HepG2 (cell line): ENCODE data around the gene RNF10. TPM values are rescaled to one million over a fixed set of nuclear protein-coding genes. Genes with fewer than 3 reads are reported as not detected.

Experiments used
- ATAC-seq: fragments of 200-7000 bp; cut with Tn5 transposase; 3 replicates; pipeline ENCODE4 v1.9.1; 2020; ENCODE audit warnings: mild to moderate bottlenecking, moderate library complexity
- BruUV-seq: library from RNA; stranded (reverse); fragments of 400-500 nt; replicated peaks from 2 replicates; lab custom pipeline; 2021; lab: Mats Ljungman, UMichigan
- CTCF ChIA-PET: fragments of 300-600 bp; formaldehyde crosslinking; extraction: SDS; loops from one replicate; lab custom pipeline; 2021; ENCODE audit warnings: low total read pairs, inconsistent platforms, low intra/inter-chr PET ratio; lab: Yijun Ruan, JAX
- POLR2A ChIA-PET: fragments of 350-600 bp; sonication (Branson Sonifier 250); formaldehyde crosslinking; loops from one replicate; lab custom pipeline; 2020; ENCODE audit warnings: antibody characterized with exemption, inconsistent platforms; lab: Yijun Ruan, JAX
- DNase-seq: peaks from one replicate; pipeline ENCODE4 v3.0.0-alpha.2; 2015; ENCODE audit warnings: low spot score
- FAIRE-seq: peaks from 3 replicates; lab custom pipeline; 2011; peaks lifted over from hg19 to GRCh38; lab: Jason Lieb, UNC
- H2AFZ ChIP-seq: one replicate; pipeline ENCODE4 v1.6.1; 2011; ENCODE audit warnings: low read length, inconsistent platforms
- H3K27ac ChIP-seq: fragments of 300-600 bp; 3 replicates; pipeline ENCODE4 v1.8.0; 2011; ENCODE audit warnings: mixed run types, mild to moderate bottlenecking, mixed read lengths, low read length, inconsistent platforms; ENCODE audit not compliant: insufficient read depth; ENCODE audit errors: extremely low read length
- H3K27me3 ChIP-seq, 2 experiments: fragments of 200-600 bp in 1 of 2; 2 replicates in 1 of 2; 3 replicates in 1 of 2; pipeline versions ENCODE4 v1.6.0 to v1.8.0; 2011; ENCODE audit warnings: low read length in 2 of 2, mild to moderate bottlenecking in 2 of 2, moderate library complexity in 2 of 2, inconsistent platforms in 1 of 2; ENCODE audit not compliant: insufficient read depth in 2 of 2, control insufficient read depth in 1 of 2
- H3K36me3 ChIP-seq, 2 experiments: fragments of 200-600 bp in 1 of 2; replicated peaks in 1 of 2; 2 replicates in 1 of 2; 3 replicates in 1 of 2; pipeline versions ENCODE4 v1.5.1 to v1.8.0; 2011; ENCODE audit warnings: low read length in 2 of 2, inconsistent platforms in 1 of 2; ENCODE audit not compliant: insufficient read depth in 2 of 2, control insufficient read depth in 1 of 2
- H3K4me1 ChIP-seq: 2 replicates; pipeline ENCODE4 v1.5.1; 2012; ENCODE audit warnings: low read length, inconsistent platforms; ENCODE audit not compliant: insufficient read depth
- H3K4me2 ChIP-seq: 2 replicates; pipeline ENCODE4 v1.6.0; 2011; ENCODE audit warnings: low read depth, low read length, inconsistent platforms
- H3K4me3 ChIP-seq, 3 experiments: fragments of 200-600 bp in 1 of 3; sonication (generic), shearing (Covaris generic) in 1 of 3; replicated peaks in 1 of 3; 2 replicates each; pipeline ENCODE4 v1.5.1; 2011 to 2016; ENCODE audit warnings: low read length in 3 of 3, inconsistent platforms in 2 of 3, low read depth in 2 of 3, mild to moderate bottlenecking in 2 of 3, control low read depth in 1 of 3, mixed read lengths in 1 of 3; ENCODE audit not compliant: insufficient read depth in 1 of 3
- H3K79me2 ChIP-seq: one replicate; pipeline ENCODE4 v1.6.1; 2011; ENCODE audit warnings: low read length, inconsistent platforms; ENCODE audit not compliant: insufficient read depth
- H3K9ac ChIP-seq: 2 replicates; pipeline ENCODE4 v1.6.0; 2011; ENCODE audit warnings: mild to moderate bottlenecking, low read depth, low read length, inconsistent platforms; ENCODE audit not compliant: insufficient read depth
- H3K9me3 ChIP-seq: 2 replicates; pipeline ENCODE4 v1.5.1; 2012; ENCODE audit warnings: mild to moderate bottlenecking, low read length
- H4K20me1 ChIP-seq: 2 replicates; pipeline ENCODE4 v1.6.0; 2011; ENCODE audit warnings: inconsistent platforms, mild to moderate bottlenecking, low read length, moderate library complexity; ENCODE audit not compliant: insufficient read depth
- FOSL1 ChIP-seq: sonication (generic); formaldehyde crosslinking; IDR thresholded peaks from 2 replicates; pipeline ENCODE4 v1.9.0; 2021; ENCODE audit warnings: missing genetic modification reagents, borderline replicate concordance
- GTF3A ChIP-seq: sonication (generic); formaldehyde crosslinking; conservative IDR thresholded peaks from 2 replicates; pipeline ENCODE4 v1.4.0; 2020; ENCODE audit warnings: mild to moderate bottlenecking, missing genetic modification reagents
- KMT2B ChIP-seq: IDR thresholded peaks from 2 replicates; pipeline ENCODE4 v1.6.1; 2016; ENCODE audit warnings: missing genetic modification reagents, missing compliant biosample characterization
- MED13 ChIP-seq: sonication (generic); formaldehyde crosslinking; IDR thresholded peaks from 2 replicates; pipeline ENCODE4 v1.5.0; 2020; ENCODE audit warnings: missing genetic modification reagents
- MZF1 ChIP-seq: sonication (generic); formaldehyde crosslinking; IDR thresholded peaks from 2 replicates; pipeline ENCODE4 v1.8.1; 2023; ENCODE audit warnings: mild to moderate bottlenecking, missing genetic modification reagents, borderline replicate concordance
- RFX3 ChIP-seq: IDR thresholded peaks from 2 replicates; pipeline ENCODE4 v1.6.1; 2016; ENCODE audit warnings: missing biosample characterization, missing genetic modification reagents
- SMARCE1 ChIP-seq: fragments of 450-650 bp; IDR thresholded peaks from 2 replicates; pipeline ENCODE4 v1.6.1; 2017; ENCODE audit warnings: borderline replicate concordance
- STAT5B ChIP-seq: sonication (generic); formaldehyde crosslinking; IDR thresholded peaks from 2 replicates; pipeline ENCODE4 v1.4.0; 2020; ENCODE audit warnings: missing genetic modification reagents
- ZNF260 ChIP-seq: sonication (generic); formaldehyde crosslinking; IDR thresholded peaks from 2 replicates; pipeline ENCODE4 v1.4.0; 2020; ENCODE audit warnings: missing genetic modification reagents, low read depth, mild to moderate bottlenecking, borderline replicate concordance
- ZNF34 ChIP-seq: sonication (generic); formaldehyde crosslinking; IDR thresholded peaks from 2 replicates; pipeline ENCODE4 v1.4.0; 2020; ENCODE audit warnings: mild to moderate bottlenecking, missing genetic modification reagents, borderline replicate concordance
- ZNF446 ChIP-seq: sonication (generic); formaldehyde crosslinking; IDR thresholded peaks from 2 replicates; pipeline ENCODE4 v1.5.0; 2020; ENCODE audit warnings: mild to moderate bottlenecking, missing genetic modification reagents
- ZNF629 ChIP-seq: sonication (generic); formaldehyde crosslinking; conservative IDR thresholded peaks from 2 replicates; pipeline ENCODE4 v1.5.0; 2020; ENCODE audit warnings: missing genetic modification reagents
- ZNF646 ChIP-seq: sonication (generic); formaldehyde crosslinking; IDR thresholded peaks from 2 replicates; pipeline ENCODE4 v1.9.0; 2021; ENCODE audit warnings: mild to moderate bottlenecking, missing genetic modification reagents
- ZNF770 ChIP-seq: sonication (generic); formaldehyde crosslinking; IDR thresholded peaks from 2 replicates; pipeline ENCODE4 v1.5.0; 2020; ENCODE audit warnings: mild to moderate bottlenecking, missing genetic modification reagents
- ZNF841 ChIP-seq: sonication (generic); formaldehyde crosslinking; IDR thresholded peaks from 2 replicates; pipeline ENCODE4 v1.8.1; 2023; ENCODE audit warnings: missing genetic modification reagents, borderline replicate concordance
- whole genome bisulfite sequencing: methylation state at CpG from one replicate; pipeline ENCODE4 v1.1.6; 2017; ENCODE audit warnings: low lambda C conversion rate; 5-methylcytosine and 5-hydroxymethylcytosine counted together
- in situ Hi-C: cut with HindIII; loops from 2 replicates; pipeline ENCODE4 v1.10.0; 2017; ENCODE audit warnings: low pct_unique_long_range_greater_than_20kb; ENCODE audit not compliant: extremely low pct_ligation_motif_present
- intact Hi-C: fragments of 100-400 bp; cut with micrococcal nuclease; formaldehyde crosslinking; loops from one replicate; pipeline ENCODE4 v1.10.0; 2022; ENCODE audit not compliant: unreplicated experiment
- polyA plus RNA-seq, 8 experiments: library from polyadenylated mRNA; depleted of rRNA in 3 of 8; stranded (reverse) in 7 of 8; unstranded in 1 of 8; fragments of >200 nt; fragmentation: Illumina TruSeq in 4 of 8; extraction: Trizol in 4 of 8; gene quantifications; 2 replicates each; pipeline versions ENCODE4 v1.2.1 to v1.2.3, GENCODE V29; 2011 to 2016; ENCODE audit warnings: low read depth in 4 of 8, missing spikeins in 1 of 8, mixed read lengths in 1 of 8; ENCODE audit not compliant: insufficient read depth in 1 of 8
- total RNA-seq, 5 experiments: library from RNA; depleted of rRNA; stranded (reverse); fragments of >200 nt; fragmentation: Illumina TruSeq; extraction: Trizol; gene quantifications; 2 replicates each; pipeline ENCODE4 v1.2.3, GENCODE V29; 2016; ENCODE audit warnings: low read depth in 1 of 5

Gene RNF10
- total and polyA plus RNA-seq, 2 of the 13 experiments (the other 11 are each of a cell fraction or from before 2014, with no cell fraction given), result 62.5 to 88.0 TPM

GRCh38 chr12:120625557-120626419 lies 91.6 kb downstream of the RNF10 start:
- no peak overlapping the region for H3K4me2 ChIP-seq
- in situ Hi-C loops, result no loop called here
- no peak overlapping the region for H2AFZ ChIP-seq
- BruUV-seq, result no TSS peak
- ChIA-PET CTCF (no interaction called here), POLR2A (no interaction called here)
- H3K4me1 ChIP-seq, result peaks cover 10% of the 10 kb centered on the region; the same call in 1 of the 2 replicates
- FAIRE-seq, result no peak
- H3K79me2 ChIP-seq, result no peaks in the 10 kb centered on the region
- H3K27me3 ChIP-seq, result peaks cover 0 to 29% of the 10 kb centered on the region in 2 experiments; a peak in 4 of 5 replicates
- 78% methylated on average over 21 of the region's 26 CpGs for WGBS
- no peaks in the 10 kb centered on the region for H4K20me1 ChIP-seq
- intact Hi-C loops, result no loop called here
- no peaks in the 10 kb centered on the region for H3K9me3 ChIP-seq
- ATAC-seq, result no peak
- H3K4me3 ChIP-seq, result no peak overlapping the region
- no peak for DNase-seq
- no peak overlapping the region for H3K27ac ChIP-seq
- no peaks in the 10 kb centered on the region for H3K36me3 ChIP-seq
- no peak overlapping the region for H3K9ac ChIP-seq
- no peak for TF ChIP-seq ZNF841 (CRISPR knock-in tag)
- no peak for TF ChIP-seq ZNF446 (CRISPR knock-in tag)
- TF ChIP-seq ZNF770 (CRISPR knock-in tag), result peak; percentile 50; the same call in 1 of the 2 replicates
- TF ChIP-seq ZNF629 (CRISPR knock-in tag), result peak; percentile 84
- TF ChIP-seq KMT2B (CRISPR knock-in tag), result no peak
- TF ChIP-seq STAT5B, result no peak
- TF ChIP-seq GTF3A (CRISPR knock-in tag), result no peak
- no peak for TF ChIP-seq ZNF260
- no peak for TF ChIP-seq ZNF646
- no peak for TF ChIP-seq MED13
- TF ChIP-seq FOSL1, result no peak
- TF ChIP-seq MZF1, result no peak
- no peak for TF ChIP-seq RFX3 (CRISPR knock-in tag)
- TF ChIP-seq ZNF34 (CRISPR knock-in tag), result no peak
- no peak for TF ChIP-seq SMARCE1
